ENCODE measurements around the gene CENPX.
A peak's percentile ranks its signal among the peaks of the same experiment; 100 is the strongest.

Gene CENPX

GRCh38 chr17:82022310-82022980, at the start of gene CENPX:
CENPX (minus strand) TSS chr17:82022878; CDS start chr17:82022861, 17 bp downstream.
- DNase-seq (ENCODE audit: low spot score) = no peak

GRCh38 chr17:82070611-82071010, 47.9 kb upstream of the CENPX start:
- DNase-seq (ENCODE audit: low spot score) = no peak

- DNase-seq (ENCODE audit: low spot score) = peak; percentile 72
These were observed 43.1 kb upstream of the CENPX start, which contains the start of gene DUS1L for GRCh38 chr17:82065638-82066303. DUS1L (minus strand) TSS chr17:82065804; CDS start chr17:82065059, 745 bp downstream.

GRCh38 chr17:82065193-82065637, 42.5 kb upstream of the CENPX start:
- no peak for DNase-seq (ENCODE audit: low spot score)

- no peak for DNase-seq (ENCODE audit: low spot score)
These were observed 41.9 kb upstream of the CENPX start for GRCh38 chr17:82064433-82065192.

GRCh38 chr17:82063424-82064415, 41.0 kb upstream of the CENPX start:
- DNase-seq (ENCODE audit: low spot score) = no peak

GRCh38 chr17:82062984-82063368, 40.3 kb upstream of the CENPX start:
- DNase-seq (ENCODE audit: low spot score) = no peak

- no peak for DNase-seq (ENCODE audit: low spot score)
These were observed 39.7 kb upstream of the CENPX start for GRCh38 chr17:82062076-82062983.

GRCh38 chr17:82061047-82061925, 38.6 kb upstream of the CENPX start:
- DNase-seq (ENCODE audit: low spot score) = no peak

GRCh38 chr17:82060614-82061013, 37.9 kb upstream of the CENPX start:
- DNase-seq (ENCODE audit: low spot score) = no peak

GRCh38 chr17:82060001-82060380, 37.3 kb upstream of the CENPX start:
- DNase-seq (ENCODE audit: low spot score) = no peak

GRCh38 chr17:82059272-82060000, 36.8 kb upstream of the CENPX start:
- no peak for DNase-seq (ENCODE audit: low spot score)

GRCh38 chr17:82058855-82059249, 36.2 kb upstream of the CENPX start:
- DNase-seq (ENCODE audit: low spot score) = no peak

- no peak for DNase-seq (ENCODE audit: low spot score)
These were observed 35.7 kb upstream of the CENPX start for GRCh38 chr17:82058230-82058854.

GRCh38 chr17:82056729-82057621, 34.3 kb upstream of the CENPX start:
- DNase-seq (ENCODE audit: low spot score) = no peak

- DNase-seq (ENCODE audit: low spot score) = no peak
These were observed 33.5 kb upstream of the CENPX start for GRCh38 chr17:82055965-82056728.
